CD14-positive monocyte (primary cell): ENCODE results near the gene CEP120. TPM values are rescaled to one million over a fixed set of nuclear protein-coding genes. Genes with fewer than 3 reads are reported as not detected.
"Not testable (repeated sequence)": the region's sequence is repeated elsewhere in the genome, so short reads cannot be mapped to it uniquely, and the experiment has no call there.

Experiments used
- DNase-seq, 3 donors: peaks; one replicate each; pipeline ENCODE4 v3.0.0-alpha.2; 2011 to 2022
- H2AFZ ChIP-seq: 2 replicates; pipeline ENCODE4 v1.6.0; 2012; ENCODE audit warnings: mild to moderate bottlenecking, low read depth, low read length, inconsistent platforms; ENCODE audit not compliant: insufficient read depth, poor library complexity, severe bottlenecking
- H3K27ac ChIP-seq, 2 donors: 1 replicate in 1 of 2; 2 replicates in 1 of 2; pipeline ENCODE4 v1.5.1; 2012 to 2013; ENCODE audit warnings: low read length in 2 of 2, control low read depth in 1 of 2, inconsistent platforms in 1 of 2, low read depth in 1 of 2, mild to moderate bottlenecking in 1 of 2
- H3K27me3 ChIP-seq, 2 donors: one replicate each; pipeline versions ENCODE4 v1.6.0 to v1.6.1; 2011 to 2013; ENCODE audit warnings: low read length in 2 of 2; ENCODE audit not compliant: control insufficient read depth in 2 of 2, insufficient read depth in 2 of 2
- H3K36me3 ChIP-seq, 2 donors: replicated peaks in 1 of 2; 1 replicate in 1 of 2; 2 replicates in 1 of 2; pipeline versions ENCODE4 v1.5.1 to v1.6.1; 2012 to 2013; ENCODE audit warnings: low read length in 2 of 2, control low read depth in 1 of 2, inconsistent platforms in 1 of 2, mild to moderate bottlenecking in 1 of 2; ENCODE audit not compliant: insufficient read depth in 2 of 2, control insufficient read depth in 1 of 2
- H3K4me1 ChIP-seq, 2 donors: 1 replicate in 1 of 2; 2 replicates in 1 of 2; pipeline versions ENCODE4 v1.5.1 to v1.6.1; 2012 to 2013; ENCODE audit warnings: low read length in 2 of 2, control low read depth in 1 of 2, inconsistent platforms in 1 of 2, mild to moderate bottlenecking in 1 of 2, moderate library complexity in 1 of 2; ENCODE audit not compliant: insufficient read depth in 2 of 2, control insufficient read depth in 1 of 2
- H3K4me2 ChIP-seq: replicated peaks from 2 replicates; pipeline ENCODE3; 2012; ENCODE audit warnings: low read length, moderate library complexity, mild to moderate bottlenecking; ENCODE audit not compliant: poor library complexity, severe bottlenecking; ENCODE audit errors: extremely low read depth
- H3K4me3 ChIP-seq, 3 experiments: fragments of 200-600 bp in 1 of 3; sonication (generic) in 1 of 3; replicated peaks in 1 of 3; 1 replicate in 2 of 3; 2 replicates in 1 of 3; pipeline ENCODE4 v1.5.1; 2011 to 2013; ENCODE audit warnings: low read length in 3 of 3, mild to moderate bottlenecking in 3 of 3, control low read depth in 2 of 3, low read depth in 2 of 3, inconsistent platforms in 1 of 3, moderate library complexity in 1 of 3
- H3K79me2 ChIP-seq: 2 replicates; pipeline ENCODE4 v1.6.0; 2012; ENCODE audit warnings: mild to moderate bottlenecking, control low read depth, inconsistent platforms, low read length, moderate library complexity; ENCODE audit not compliant: insufficient read depth
- H3K9ac ChIP-seq: 2 replicates; pipeline ENCODE4 v1.6.0; 2017; ENCODE audit warnings: low read length, mild to moderate bottlenecking; ENCODE audit not compliant: insufficient read depth, poor library complexity, severe bottlenecking
- H3K9me3 ChIP-seq, 2 donors: replicated peaks in 1 of 2; 1 replicate in 1 of 2; 2 replicates in 1 of 2; pipeline versions ENCODE4 v1.5.1 to v1.6.1; 2012 to 2013; ENCODE audit warnings: low read length in 2 of 2, control low read depth in 1 of 2; ENCODE audit not compliant: control insufficient read depth in 1 of 2, insufficient read depth in 1 of 2
- H4K20me1 ChIP-seq: 2 replicates; pipeline ENCODE4 v1.6.0; 2012; ENCODE audit warnings: mild to moderate bottlenecking, low read length, control low read depth, moderate library complexity; ENCODE audit not compliant: insufficient read depth
- H3K27ac Mint-ChIP-seq, 7 donors: one replicate each; pipeline ENCODE4 v1.8.0; 2020; ENCODE audit warnings: mild to moderate bottlenecking in 7 of 7, mixed read lengths in 7 of 7, moderate library complexity in 6 of 7, inconsistent platforms in 2 of 7
- H3K27me3 Mint-ChIP-seq, 3 donors: one replicate each; pipeline ENCODE4 v1.8.0; 2021 to 2022; ENCODE audit warnings: low read depth in 3 of 3, mild to moderate bottlenecking in 3 of 3, mixed read lengths in 3 of 3, moderate library complexity in 3 of 3, inconsistent platforms in 1 of 3
- H3K36me3 Mint-ChIP-seq, 2 donors: one replicate each; pipeline ENCODE4 v1.8.0; 2020; ENCODE audit warnings: mixed read lengths in 2 of 2, inconsistent platforms in 1 of 2, mild to moderate bottlenecking in 1 of 2
- H3K4me1 Mint-ChIP-seq: one replicate; pipeline ENCODE4 v1.8.0; 2020; ENCODE audit warnings: mild to moderate bottlenecking, mixed read lengths
- H3K4me3 Mint-ChIP-seq, 2 donors: one replicate each; pipeline ENCODE4 v1.8.0; 2020; ENCODE audit warnings: mild to moderate bottlenecking in 2 of 2, mixed read lengths in 2 of 2, moderate library complexity in 1 of 2
- H3K9me3 Mint-ChIP-seq, 7 donors: one replicate each; pipeline ENCODE4 v1.8.0; 2020 to 2022; ENCODE audit warnings: mixed read lengths in 7 of 7, mild to moderate bottlenecking in 6 of 7, moderate library complexity in 6 of 7, inconsistent platforms in 2 of 7
- CTCF ChIP-seq: fragments of 200-600 bp; IDR thresholded peaks from one replicate; pipeline ENCODE4 v1.8.0; 2022; ENCODE audit warnings: antibody characterized with exemption, mild to moderate bottlenecking
- WGBS: methylation state at CpG from one replicate; pipeline ENCODE4 v1.1.5; 2013; ENCODE audit warnings: missing lambda C conversion rate; ENCODE audit not compliant: insufficient coverage; 5-methylcytosine and 5-hydroxymethylcytosine counted together
- intact Hi-C, 2 donors: fragments of 100-400 bp; cut with micrococcal nuclease; formaldehyde crosslinking; loops; one replicate each; pipeline versions ENCODE4 v1.15.0 to v1.15.1; 2023
- polyA plus RNA-seq, 3 donors: library from polyadenylated mRNA; depleted of rRNA in 1 of 3; unstranded in 2 of 3; stranded (reverse) in 1 of 3; fragments of 300-500 nt in 2 of 3; fragments of >200 nt in 1 of 3; fragmentation: Illumina TruSeq in 2 of 3; gene quantifications; 1 replicate in 2 of 3; 2 replicates in 1 of 3; pipeline ENCODE4 v1.2.3, GENCODE V29; 2012 to 2021

The CEP120 gene
- polyA plus RNA-seq, 3 donors: 6.4 to 7.2 (median 6.6) TPM

DNA sequence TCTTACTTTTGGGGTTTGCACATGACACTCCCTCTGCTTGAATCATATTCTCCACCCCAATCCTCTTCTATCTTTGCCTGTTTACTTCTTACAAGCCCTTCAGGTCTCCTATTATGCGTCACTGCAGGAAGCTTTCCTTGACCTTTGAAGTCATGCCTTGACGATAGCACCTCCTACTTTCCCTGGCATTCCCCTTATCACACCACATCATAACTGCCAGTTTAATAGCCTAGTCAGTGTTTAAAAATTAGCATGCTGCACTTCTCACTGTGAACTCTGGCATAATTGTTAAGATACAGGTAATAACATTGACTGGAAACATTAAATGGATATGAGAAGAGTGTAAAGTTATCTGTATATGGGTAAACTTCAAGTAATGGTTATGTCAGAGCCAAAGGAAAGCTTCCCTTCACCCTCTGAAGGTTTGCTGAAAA is 37.1 kb upstream of the CEP120 start:
- 85% methylated on average over 2 of the region's 2 CpGs for WGBS
- Mint-ChIP-seq H3K36me3 (no peaks in the 10 kb centered on the region), H3K27me3 (peaks cover 3% of the 10 kb centered on the region in 3 donors), H3K9me3 (peaks cover 0 to 2% (median 0%) of the 10 kb centered on the region in 7 donors), H3K27ac (no peak overlapping the region), H3K4me3 (no peak overlapping the region), H3K4me1 (peaks cover 9% of the 10 kb centered on the region)
- no peak overlapping the region for H2AFZ ChIP-seq
- no peaks in the 10 kb centered on the region for H3K9me3 ChIP-seq
- no peaks in the 10 kb centered on the region for H3K36me3 ChIP-seq
- TF ChIP-seq CTCF: no peak
- H3K27ac ChIP-seq: no peak overlapping the region
- peaks cover 9 to 11% of the 10 kb centered on the region in 2 donors for H3K4me1 ChIP-seq
- intact Hi-C loops: no loop called here
- H3K4me3 ChIP-seq: no peak overlapping the region
- H3K9ac ChIP-seq: no peak overlapping the region
- DNase-seq: no peak
- no peaks in the 10 kb centered on the region for H4K20me1 ChIP-seq
- no peaks in the 10 kb centered on the region for H3K79me2 ChIP-seq
- no peaks in the 10 kb centered on the region for H3K27me3 ChIP-seq
- no peak overlapping the region for H3K4me2 ChIP-seq

DNA sequence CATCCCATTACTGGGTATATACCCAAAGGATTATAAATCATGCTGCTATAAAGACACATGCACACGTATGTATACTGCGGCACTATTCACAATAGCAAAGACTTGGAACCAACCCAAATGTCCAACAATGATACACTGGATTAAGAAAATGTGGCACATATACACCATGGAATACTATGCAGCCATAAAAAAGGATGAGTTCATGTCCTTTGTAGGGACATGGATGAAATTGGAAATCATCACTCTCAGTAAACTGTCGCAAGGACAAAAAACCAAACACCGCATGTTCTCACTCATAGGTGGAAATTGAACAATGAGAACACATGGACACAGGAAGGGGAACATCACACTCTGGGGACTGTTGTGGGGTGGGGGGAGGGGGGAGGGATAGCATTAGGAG is 35.8 kb upstream of the CEP120 start:
- H3K4me3 Mint-ChIP-seq, H3K4me2 ChIP-seq, intact Hi-C loops, H3K79me2 ChIP-seq, H3K27me3 Mint-ChIP-seq, DNase-seq, H2AFZ ChIP-seq, H3K27ac Mint-ChIP-seq, H3K9me3 Mint-ChIP-seq, H3K4me3 ChIP-seq, H4K20me1 ChIP-seq, H3K9ac ChIP-seq, H3K27me3 ChIP-seq, H3K36me3 Mint-ChIP-seq, H3K36me3 ChIP-seq, H3K27ac ChIP-seq, H3K9me3 ChIP-seq: not testable (repeated sequence)
- peaks cover 20% of the 10 kb centered on the region for H3K4me1 Mint-ChIP-seq
- no CpG with 5 or more reads among the region's 4 CpGs for WGBS
- H3K4me1 ChIP-seq: peaks cover 16 to 23% of the 10 kb centered on the region in 2 donors
